ENCODE measurements around the gene TNS1.

Gene TNS1

DNA sequence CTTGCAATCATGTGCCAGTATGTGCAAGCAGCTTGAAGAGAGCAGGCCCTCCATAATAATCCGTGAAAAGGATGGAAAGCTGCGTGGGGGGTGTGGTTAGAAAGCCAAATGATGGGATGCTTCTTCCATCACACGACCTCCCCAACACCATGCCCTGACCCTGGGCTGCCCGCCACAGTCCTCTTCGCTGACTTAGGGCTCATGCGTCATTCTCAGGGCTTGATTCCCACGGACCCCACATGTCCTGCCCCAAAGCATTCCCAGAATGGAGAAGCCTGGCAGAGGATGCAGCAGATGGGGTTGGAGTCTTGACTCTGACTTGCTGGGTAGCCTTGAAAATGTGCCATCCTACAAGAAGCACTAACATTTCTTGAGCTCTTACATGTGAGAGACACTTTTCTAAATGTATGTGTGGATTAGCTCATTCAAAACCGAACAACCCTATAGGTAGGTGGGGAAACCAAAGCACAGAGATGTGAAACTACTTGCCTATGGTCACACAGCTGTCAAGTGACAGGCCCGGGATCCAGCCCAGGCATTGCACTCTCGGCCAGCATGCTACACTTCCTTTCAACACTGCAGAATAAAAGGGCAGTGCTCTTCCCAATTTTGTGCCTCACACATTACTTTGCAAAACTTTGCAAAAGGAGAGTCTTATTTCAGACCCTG is 3.7 kb downstream of the TNS1 start:
- DNase-seq (ENCODE audit: low read depth): no peak

DNA sequence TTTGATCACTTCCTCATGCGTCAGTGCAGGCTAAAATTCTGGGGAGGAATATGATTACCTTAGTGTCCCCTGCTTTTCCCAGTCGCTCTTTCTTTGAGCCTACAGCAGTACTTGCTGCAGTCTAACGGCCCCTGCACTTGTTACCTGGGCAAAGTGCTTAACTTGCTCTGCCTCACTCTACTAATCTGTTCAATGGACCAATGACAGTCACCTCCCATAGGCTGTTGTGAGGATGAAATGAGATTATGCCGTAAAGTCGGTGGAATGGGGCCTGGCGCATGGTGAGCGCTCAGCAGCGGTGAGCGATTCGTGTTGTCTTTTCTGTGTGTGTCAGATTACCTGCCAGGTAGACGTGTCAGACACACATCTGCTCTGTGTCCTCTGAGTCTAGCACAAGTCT is 5.3 kb downstream of the TNS1 start:
- no peak for DNase-seq (ENCODE audit: low read depth)

DNA sequence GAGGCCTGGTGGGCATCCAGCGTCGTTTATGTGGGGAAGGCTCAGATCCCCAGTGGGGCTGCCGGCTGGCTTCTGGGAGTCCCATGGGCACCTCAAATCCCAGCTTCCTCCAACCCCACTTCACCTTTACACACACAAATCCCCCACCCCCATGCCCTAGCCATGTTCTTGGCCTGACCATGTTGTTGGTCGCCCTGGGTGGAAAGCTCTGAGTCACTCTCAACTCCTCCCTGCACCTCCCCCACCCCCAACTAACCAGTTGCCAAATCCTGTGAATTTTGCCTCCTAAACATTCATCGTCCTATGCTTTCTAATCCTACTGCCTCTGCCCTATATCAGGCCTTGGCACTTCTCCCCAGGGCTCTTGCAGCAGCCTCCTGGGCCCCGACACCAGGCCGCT is 6.4 kb downstream of the TNS1 start:
- no peak for DNase-seq (ENCODE audit: low read depth)

DNA sequence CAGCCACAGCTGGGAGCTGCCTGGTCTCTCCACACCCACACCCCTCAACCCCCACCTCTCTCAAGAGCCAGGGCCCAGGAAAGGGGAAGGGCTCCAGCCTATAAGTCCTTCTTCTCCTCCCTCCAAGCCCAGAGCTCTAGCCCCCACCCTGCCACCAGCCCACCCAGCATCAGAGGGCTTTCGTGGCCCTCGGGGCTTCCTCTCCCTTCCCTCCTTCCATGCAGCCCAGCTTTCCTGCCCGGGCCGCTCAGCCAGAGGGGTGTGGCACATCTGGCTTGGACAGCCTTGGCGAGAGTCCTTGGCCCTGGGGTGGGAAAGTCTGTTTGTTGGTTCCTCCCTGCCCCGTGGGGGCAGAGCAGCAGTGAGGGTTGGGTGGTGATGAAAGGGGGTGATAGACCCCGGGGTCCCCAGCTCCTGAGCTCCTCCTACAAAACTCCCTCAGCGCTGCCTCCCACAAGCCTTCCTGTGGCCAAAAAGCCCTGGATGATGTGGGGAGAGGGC is 7.0 kb downstream of the TNS1 start:
- no peak for DNase-seq (ENCODE audit: low read depth)

DNA sequence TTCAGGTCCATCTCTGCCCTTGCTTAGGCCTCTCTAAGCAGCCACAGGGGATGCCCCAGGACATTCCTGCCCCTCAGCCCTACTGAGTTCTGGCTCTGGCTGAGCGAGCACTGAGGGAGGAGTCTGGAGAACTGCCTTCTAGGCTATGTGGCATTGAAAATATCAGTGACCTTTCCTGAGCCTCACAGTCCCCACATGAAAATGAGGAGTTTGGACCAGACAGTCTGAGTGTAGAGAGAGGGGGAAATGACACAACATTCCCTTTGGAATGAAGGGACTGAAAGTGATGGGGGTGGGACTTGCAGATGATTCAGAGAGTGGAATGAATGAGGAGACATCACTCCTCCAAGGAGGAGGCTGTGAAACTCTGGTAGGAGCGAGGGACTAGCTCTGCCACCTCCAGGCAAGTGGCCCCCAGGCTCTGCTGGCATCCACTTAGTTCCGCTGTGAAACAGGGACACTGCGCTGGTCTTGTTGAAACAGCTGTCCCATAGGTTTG is 8.0 kb downstream of the TNS1 start:
- peak; percentile 83 for DNase-seq (ENCODE audit: low read depth)

DNA sequence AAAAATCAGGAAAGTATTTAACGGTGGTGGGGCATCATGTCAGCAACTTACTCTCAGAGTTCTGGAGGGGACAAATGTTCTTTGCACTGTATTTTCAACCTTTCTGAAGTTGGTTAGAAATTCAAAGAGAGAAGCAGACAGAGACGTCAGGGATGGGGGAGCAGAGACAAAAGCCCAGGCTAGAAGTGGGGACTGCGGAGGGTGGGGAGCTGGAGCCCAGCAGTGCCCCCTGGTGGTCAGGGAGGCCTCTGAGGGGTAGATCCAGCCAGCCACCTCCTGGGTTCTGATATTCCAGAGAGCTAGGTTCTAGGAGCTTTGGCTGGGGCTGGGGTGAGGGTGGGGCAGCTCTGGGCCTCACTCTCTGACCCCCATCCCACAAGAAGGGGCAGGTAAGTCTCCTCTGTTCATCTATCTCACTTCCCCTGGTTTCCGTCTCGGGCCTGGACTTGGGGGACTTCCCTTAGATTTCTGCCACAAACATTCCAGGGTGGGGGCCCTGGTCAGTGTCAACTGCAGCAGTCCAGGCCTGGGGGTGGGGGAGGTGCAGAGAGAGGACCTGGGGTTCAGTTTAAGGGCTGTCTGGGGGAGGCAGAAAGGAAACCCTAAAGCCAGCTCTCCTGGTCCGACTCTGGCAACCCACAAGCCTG is 8.9 kb downstream of the TNS1 start:
- no peak for DNase-seq (ENCODE audit: low read depth)

DNA sequence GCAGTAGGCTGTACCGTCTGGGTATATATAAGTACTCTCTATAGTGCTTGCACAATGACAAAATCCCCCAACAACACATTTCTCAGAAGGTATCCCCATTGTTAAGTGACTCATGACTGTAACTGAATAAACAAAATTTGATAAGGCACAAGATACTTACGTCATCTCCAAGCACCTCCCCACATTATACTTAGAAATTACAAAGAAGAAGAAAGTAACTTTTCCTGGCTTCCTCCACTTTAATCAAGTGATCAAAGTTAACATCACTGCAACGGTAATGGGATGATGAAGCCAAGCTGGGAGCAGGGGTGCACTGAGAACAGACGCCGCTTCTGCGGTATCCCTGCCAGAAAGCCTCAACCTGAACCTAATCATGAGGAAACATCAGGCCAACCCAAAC is 9.7 kb downstream of the TNS1 start:
- DNase-seq (ENCODE audit: low read depth): no peak

DNA sequence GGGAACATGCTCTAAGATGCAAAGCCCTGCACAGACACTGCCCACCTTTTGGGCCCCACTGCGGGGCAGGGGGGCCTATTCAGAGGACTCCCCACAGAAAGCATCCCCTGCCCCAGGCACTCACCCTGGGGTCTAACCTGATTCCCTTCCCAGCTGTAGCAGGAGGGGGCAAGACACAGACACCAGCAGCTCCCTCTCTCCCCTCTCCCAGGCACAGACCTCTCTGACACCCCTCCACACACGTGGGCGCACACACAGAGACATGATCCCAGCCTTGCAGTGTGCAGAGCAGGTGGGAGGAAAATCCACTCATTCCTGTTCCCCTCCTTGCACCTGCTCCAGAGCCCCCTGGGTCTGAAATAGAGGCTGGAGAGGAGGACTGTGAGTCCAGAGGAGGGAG is 10.7 kb downstream of the TNS1 start:
- no peak for DNase-seq (ENCODE audit: low read depth)

DNA sequence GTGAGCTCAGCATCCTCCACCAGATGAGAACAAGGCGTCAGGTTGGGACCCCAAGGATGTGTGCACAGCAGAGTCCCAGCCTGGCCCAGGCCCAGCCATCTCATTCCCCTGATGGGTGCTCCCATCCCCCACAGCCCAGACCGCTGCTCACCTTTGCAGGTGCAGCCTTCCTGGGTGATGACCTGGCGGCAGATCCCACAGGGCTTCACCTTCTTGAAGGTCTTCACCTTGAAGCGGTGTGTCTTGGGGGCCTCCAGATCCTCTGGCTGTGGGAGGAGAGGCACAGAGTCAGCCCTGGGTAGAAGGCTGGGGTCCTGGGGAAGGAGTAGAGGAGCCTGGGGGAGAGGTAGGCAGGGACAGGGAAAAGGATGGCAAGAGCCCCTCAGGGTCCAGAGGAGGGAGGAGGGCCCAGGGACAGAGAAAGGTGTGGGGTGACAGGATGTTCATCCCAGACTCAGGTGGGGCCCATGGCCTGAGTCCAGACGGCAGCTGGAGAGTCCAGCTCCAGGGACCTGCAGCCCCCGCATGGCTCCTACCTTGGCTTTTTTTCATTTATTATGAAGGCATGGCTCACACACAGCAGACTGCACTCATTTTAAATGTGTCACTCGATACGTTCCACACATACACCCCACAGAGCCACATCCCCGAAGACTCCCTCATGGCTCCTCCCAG is 11.9 kb downstream of the TNS1 start:
- DNase-seq (ENCODE audit: low read depth): no peak

DNA sequence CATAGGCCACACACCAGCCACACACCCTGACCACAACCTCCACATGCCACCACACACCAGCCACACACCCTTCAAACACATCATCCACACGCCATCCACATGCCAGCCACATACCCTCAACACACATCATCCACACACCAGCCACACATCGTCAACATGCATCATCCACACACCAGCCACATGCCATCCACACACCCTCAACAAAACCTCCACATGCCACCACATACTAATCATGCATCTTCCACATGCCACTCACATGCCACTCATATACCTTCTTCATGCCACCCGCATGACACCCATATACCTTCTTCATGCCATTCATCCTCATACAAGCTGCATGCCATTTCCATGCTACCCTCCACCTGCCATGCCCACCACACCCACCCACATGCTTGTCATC is 12.4 kb downstream of the TNS1 start:
- no peak for DNase-seq (ENCODE audit: low read depth)

DNA sequence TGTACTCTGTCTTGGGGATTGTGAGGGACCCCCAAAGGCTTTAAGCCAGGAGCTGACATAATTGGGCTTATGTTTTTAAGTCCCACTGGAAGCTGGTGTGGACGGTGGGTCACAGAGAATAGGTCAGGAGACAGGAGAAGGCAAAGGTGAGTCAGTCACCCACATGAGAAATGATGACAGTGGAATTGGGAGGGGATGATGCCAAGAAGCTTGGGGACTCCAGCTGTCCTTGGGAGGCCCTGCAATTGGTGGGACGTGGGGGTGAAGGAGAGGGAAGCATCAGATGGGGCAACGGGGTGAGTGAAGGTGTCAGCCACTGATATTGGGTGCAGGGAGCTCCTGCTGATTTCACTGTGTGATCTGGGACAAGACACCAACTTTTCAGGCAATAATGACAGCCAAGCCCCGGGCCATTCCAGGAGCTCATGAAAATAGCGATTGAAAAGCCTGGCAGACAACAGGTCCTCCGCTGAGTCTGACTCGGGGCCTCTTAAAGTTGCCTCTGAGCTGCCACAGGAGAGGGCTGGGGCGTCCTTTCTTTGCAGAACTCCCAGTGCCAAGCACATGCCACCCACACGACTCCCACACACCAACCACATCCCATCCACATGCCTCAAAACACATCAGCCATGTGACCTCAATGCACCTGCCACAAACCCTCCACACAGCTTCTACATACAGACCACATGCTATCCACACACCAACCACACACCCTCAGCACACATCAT is 13.4 kb downstream of the TNS1 start:
- DNase-seq (ENCODE audit: low read depth): no peak

DNA sequence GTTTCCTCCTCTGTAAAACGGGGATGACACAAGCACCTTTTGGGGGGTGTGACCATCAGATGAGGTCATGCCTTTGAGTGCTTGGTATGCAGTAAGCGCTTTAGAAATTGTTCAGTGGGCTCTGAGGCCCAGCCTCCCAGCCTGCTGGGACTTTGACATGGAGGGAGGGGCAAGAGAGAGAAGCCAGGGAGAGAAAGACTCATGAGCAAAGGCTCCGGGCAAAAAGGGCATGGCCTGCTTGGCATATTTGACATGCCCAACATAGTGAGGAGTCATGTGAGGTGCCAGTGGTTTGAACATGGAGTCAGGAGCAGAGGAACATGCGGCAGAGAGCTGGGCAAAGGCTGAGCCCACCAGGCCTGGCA is 14.0 kb downstream of the TNS1 start:
- no peak for DNase-seq (ENCODE audit: low read depth)

DNA sequence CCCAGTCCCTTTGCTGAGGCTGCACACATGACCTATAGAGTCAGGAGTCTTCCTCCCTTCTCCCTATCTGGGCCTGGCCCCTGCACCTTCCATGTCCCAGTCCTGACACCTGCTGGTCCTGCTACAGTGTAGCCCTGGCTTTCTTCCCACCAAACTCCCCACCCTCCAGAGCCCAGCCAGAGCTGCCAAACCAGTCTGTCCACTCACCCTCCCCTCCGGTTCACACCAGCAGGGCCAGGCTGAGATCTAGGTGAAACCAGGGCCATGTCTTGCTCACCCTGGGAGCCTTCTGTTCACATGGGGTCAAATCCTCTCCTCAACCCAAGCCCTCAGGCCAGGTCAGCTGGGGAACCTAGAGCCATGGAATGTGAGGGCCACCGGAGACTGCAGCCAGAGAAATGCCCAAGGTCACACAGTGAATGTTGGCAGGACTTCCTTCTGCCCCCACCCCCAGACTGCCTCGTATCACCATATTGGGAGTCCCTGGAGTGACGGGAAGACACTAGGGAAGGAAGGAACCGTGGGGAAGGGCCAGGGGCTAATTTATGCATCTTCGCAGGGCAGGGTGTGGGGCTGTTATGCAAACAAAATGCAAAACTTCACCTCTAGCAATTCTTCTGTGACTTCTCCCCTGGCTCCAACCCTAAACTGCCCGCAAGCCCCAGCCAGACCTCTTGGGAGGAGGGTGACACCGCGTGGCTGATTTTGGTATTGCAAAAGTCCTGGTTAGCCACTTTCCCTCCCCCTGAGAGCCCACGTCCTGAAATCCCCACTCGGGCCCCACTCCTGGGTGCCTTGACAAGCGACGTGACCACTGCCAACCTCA is 14.6 kb downstream of the TNS1 start:
- DNase-seq (ENCODE audit: low read depth): no peak

DNA sequence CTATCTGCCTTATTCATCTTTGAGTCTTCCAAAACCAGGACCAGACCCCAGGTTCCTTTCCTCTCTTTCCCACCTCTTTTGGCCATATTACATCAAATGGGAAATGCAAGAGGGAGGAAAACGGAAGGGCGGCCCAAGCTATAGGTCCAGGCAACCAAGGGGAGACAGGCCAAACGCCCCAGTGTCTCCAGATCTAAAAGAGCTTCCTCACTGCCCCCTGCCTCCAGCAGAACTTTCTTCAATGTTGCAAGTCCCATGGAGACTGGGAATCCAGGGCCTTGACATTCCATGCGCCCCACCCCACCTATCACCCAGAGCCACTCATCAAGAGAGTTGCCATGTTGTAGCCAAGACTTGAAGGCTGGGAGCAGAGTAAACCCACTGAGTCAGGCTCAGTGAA is 15.4 kb downstream of the TNS1 start:
- DNase-seq (ENCODE audit: low read depth): no peak

DNA sequence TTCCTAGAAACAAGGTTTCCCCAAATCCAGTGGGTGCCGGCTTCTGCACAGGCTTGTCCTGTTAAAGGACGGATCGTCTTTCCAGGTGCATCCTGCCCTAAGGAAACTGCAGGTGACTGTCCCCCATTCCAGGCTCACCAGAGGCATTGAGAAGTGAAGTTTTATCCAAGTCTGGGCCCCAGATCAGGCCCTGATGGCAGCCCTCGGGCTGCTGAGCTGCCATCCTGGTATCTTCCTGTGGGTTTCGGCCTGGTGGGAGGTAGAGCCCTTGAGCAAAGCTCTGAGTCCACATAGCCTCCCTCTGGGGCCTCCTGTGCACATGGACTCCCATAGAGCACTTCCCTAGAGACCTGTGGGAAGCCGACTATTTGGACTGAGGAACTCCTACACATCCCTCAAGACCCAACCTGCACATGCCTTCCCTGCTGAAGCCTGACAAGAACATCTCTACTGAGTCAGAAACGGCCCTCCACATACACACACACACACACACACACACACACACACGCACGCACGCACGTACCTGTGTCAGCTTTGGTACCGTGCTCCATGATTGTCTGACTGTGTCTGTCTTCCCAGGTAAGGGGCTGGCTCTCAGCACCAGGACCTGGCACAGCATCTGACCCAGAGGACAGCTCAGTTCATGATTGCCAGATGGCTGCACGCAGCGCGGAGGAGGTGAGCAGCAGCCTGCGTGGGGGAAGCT is 16.4 kb downstream of the TNS1 start:
- no peak for DNase-seq (ENCODE audit: low read depth)

DNA sequence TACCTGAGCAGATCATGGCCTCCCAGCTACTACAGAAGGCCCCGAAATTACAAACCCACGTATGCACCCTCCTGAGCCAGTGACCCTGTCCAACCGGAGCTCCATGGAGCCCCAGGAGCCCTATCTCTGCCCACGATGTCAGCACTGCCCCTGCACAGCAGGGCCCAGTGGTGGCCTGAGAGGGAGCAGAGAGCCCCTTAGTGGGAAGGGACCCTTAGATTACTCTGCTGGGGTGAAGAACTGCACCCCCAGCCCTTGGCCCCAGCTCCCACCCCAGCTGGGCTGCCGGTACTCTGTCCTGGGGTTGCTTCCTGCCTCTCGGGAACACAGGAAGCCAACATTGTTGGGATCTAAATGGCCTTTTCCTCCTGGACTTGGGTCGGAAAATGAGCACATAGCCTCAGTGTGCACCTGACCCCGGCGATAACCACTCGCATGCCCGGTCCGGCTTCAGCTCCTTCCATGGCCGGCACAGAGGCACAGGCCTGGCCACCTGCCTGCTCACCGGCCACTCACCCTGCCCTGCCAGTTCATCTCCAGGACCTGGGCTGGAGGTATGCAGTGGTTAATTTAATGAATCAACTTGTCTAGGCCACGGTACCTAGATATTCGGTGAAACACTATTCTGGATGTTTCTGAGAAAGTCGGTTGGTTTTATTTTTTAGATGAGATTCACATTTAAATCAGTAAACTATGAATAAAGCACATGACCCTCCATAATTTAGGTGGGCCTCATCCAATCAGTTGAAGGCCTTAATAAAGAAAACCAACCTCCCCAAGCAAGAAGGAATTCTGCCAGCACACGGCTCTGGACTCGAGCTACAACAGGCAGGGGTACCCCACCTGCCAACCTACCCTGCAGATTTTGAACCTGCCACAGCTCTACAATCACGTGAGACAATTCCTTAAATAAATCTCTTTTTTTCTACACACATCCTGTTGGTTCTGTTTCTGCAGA is 19.2 kb downstream of the TNS1 start:
- no peak for DNase-seq (ENCODE audit: low read depth)

DNA sequence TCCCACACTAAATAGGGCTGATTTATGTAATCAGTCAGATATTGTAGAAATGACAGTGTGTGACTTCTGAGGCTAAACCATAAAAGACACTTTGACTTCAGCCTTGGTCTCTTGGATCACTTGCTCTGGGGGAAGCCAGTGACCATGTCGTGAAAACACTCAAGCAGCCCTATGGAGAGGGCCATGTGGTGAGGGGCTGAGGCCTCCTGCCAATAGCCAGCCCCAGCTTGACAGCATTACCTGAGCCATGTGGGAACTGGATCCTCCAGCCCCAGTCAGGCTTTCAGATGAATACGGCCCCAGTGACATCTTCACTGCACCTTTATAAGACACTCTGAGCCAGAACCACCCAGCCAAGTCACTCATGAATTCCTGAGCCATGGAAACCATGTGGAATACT is 20.8 kb downstream of the TNS1 start:
- no peak for DNase-seq (ENCODE audit: low read depth)

DNA sequence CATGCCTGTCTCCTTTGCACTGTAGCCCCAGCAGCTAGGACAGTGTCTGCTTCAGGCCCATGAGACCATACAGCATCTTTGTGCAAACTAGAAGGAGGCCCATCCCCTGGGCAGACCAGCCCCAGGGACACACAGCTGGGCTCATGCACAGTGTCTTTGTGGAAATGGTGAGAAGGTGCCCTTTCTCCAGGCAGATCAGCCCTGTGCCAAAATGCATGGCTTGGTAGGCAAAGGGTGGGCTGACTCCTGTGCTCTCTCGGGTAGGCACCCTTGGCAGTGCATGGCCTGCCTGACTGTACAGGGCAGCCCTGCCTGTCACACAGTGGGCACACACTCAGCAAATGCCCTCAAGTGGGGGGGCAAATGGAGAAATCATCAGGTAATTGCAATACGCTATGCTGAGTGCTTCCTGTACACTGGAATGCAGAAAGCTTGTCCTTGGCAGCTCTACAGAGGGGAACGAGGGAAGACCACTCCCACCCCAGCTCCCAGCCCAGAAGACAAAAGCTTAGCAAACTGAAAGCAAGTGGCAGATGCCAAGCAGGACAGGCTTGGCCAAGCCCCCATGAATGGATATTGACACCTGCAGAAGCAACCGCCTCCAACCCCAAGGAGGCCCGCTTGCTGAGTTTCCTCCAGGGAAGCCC is 21.6 kb downstream of the TNS1 start:
- DNase-seq (ENCODE audit: low read depth): no peak

DNA sequence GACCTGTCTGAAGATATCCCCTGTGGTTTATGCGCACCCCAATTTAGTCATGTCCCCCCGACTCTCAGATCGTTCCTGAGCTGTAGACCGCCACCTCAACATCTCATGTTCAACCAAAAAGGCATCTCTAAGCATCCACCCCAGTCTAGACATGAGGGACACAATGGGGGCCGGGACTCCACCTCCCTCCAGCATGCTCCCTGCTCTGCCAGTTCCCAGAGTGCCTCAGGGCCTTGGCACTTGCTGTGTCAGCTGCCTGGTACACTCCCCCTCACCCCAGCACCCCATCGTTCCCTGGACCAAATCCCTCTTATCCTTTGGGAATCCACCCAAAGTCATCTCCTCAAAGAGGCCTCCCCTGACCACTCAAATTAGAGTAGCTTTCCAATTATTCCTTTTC is 22.2 kb downstream of the TNS1 start:
- no peak for DNase-seq (ENCODE audit: low read depth)

Measured in GM04503 (cell line).